Stimulated activated CD4-positive, alpha-beta T cell treated with anti-CD3 and anti-CD28 coated beads, Interleukin-1b, Interleukin-23, amount 100 ng/mL, for 24 hours (primary cell): ENCODE results near the gene MYCBP.
"Not testable (repeated sequence)": the region's sequence is repeated elsewhere in the genome, so short reads cannot be mapped to it uniquely, and the experiment has no call there.

Experiments used
- DNase-seq, 4 experiments: peaks; one replicate each; pipeline ENCODE4 v3.0.0-alpha.2; 2020; ENCODE audit warnings: low read depth in 4 of 4, low spot score in 1 of 4

MYCBP gene

DNA sequence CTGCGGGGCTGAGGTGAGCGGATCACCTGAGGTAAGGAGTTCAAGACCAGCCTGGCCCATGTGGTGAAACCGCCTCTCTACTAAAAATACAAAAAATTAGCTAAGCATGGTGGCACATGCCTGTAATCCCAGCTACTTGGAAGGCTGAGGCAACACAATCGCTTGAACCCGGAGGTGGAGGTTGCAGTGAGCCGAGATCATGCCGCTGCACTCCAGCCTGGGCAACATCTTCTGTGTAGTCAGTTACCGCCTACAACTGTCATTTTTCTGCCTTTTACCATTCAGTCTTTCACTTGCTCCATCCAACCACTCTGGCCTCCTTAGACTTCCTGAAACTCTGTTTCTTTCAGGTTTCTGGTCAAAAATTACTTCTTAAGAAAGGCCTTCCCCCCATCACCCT is 2.2 kb downstream of the MYCBP start:
- no peak for DNase-seq

DNA sequence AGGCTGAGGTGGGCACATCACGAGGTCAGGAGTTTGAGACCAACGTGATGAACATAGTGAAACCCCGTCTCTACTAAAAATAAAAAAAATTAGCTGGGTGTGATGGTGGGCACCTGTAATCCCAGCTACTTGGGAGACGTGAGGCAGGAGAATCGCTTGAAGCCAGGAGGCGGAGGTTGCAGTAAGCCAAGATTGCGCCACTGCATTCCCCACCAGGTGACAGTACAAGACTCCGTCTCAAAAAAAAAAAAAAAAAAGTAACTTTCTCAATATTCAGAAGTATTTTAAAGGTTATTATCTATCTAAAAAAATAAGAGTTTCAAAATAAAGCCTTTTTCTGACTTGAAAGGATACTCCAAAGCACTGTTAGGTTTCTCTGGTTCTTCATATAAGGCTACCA is 5.9 kb downstream of the MYCBP start:
- no peak for DNase-seq

DNA sequence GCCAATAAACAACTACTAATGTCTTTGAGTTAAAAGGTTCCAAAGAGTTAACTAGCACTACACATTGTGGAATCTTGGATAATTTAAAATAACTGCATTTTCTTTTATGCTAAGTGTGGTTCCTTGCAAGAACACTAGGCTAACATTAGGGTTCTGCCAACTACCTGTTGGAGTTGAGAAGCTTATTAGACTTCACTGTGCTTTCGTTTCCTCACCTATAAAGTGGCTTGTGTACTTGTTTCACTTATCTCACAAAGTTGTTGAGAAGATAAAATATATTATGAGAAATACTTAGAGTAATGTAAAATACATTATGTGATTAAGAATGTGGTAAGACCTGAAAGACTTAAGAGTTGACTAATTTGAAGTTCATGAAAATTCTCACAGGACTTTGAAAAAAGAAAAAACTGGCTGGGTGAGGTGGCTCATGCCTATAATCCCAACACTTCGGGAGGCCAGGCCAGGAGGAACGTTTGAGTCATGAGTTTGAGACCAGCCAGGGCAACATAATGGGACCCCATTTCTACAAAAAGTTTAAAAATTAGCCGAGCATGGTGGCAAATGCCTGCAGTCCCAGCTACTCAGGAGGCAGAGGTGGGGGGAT is 7.9 kb downstream of the MYCBP start:
- no peak for DNase-seq

DNA sequence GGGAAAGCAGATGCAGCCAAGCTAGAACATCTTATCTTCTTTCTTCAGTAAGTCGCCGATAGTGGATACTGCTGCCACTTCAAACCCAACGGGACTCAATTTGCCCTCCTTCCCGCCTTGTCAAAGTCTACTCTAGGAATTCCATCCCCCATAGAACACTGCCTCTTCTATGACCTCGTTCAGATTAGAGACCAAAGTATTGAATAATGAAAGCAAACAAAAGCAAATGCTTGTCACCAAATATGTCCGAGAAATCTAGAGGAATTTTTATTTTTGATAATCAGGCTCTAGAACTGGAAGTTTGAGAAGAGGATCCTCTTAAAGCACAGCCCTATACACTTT is 12.7 kb downstream of the MYCBP start:
- DNase-seq = no peak

DNA sequence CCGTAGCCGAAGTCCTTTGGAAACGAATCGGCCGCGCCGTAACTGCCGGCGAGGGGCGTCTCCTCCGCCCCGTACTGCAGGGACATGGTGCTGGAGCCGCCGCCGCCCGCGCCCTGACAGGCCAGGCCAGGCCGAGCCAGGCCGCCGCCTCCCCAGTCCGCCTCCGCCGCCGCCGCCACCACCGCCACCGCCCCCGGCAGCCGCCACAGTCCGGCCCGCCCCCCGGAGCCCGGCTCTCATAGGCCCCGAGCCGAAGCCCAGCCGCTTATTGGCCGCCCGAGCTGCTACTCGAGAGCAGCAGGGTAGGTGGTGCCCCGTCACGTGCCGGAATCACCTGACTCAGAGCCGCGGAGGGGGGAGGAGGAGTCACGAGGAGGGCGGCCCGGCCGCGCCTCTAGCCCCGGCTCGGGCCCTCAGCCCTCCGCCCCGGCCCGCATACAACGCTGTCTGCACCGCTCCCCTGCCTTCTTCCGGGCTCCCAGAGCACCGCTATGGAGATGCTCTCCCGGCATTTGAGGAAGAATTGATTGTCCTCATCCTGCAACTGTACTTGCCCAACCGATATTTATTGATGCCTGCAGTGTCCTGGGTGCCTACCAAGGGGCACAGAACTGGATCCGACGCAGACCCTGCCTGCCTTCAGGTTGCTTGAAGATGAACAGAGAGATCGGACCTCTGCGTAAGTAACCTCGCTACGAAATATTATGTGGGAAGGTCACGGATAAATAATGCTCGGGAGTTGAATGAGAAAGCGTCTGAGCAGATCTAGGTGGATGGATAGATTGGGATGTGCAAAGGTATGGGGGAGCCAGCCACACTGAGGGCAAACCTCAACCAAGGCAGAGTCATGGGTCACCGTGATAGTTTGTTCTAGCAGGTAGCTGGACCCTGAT is 13.3 kb downstream of the MYCBP start, which contains the start of gene RRAGC:
Gene RRAGC, minus strand, starts transcription at position 212 of the 893 bp plus-strand sequence. Its CDS starts 126 bp downstream, at position 86.
- peak; percentile 90 to 99 (median 94) for DNase-seq

DNA sequence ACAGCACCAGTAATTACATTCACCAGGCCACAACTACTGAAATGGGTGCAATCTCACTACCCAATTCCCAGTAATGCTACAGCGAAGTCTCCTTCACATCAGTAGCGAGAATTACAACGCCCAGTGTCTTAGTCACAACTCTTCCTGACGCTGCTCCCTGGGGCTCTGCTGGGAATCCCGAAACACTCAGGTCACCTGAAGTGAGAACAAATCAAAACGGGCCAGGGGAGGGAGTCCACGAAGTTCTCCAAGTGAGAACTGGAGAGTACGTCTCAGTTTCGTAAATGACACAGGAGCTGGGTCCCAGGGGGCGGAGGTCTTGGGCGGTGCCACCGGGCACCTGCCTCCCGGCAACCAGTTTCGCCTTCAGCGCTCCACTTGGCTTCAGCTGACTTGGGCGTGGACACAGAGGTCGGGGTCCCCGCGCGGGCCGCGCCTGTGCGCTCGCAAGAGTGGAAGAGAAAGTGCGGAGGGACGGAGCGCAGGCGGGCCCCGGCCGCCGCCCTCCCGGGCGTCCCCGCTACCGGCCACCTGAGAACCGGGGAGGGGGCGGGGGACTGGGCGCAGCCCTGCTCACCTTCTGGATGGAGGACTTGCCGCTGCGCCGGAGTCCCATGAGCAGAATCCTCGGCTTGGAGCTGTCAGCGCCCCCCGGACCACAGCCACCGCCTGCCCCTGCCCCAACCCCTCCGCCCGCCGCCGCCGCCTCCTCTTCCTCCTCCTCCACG is 14.2 kb downstream of the MYCBP start:
- DNase-seq = peak; percentile 12 to 44 (median 29)

DNA sequence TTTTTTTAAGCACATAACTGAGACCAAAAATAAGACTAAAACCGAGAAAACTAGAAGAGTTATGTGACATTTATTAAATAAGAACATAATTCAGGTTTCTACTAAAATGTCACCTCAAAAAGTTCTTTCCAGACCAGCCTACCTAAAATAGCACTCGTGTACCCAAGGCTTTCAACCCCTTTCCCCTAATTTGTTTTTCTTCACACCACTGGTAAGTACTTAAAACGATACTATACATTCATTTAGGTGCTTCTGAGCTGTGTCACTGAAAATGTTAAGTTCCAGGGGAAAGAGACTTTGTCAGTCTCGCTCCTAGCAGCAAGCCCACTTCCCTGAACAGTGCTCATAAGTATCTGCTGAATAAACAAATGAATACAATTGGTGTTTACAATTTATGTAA is 20.4 kb downstream of the MYCBP start:
- no peak for DNase-seq

DNA sequence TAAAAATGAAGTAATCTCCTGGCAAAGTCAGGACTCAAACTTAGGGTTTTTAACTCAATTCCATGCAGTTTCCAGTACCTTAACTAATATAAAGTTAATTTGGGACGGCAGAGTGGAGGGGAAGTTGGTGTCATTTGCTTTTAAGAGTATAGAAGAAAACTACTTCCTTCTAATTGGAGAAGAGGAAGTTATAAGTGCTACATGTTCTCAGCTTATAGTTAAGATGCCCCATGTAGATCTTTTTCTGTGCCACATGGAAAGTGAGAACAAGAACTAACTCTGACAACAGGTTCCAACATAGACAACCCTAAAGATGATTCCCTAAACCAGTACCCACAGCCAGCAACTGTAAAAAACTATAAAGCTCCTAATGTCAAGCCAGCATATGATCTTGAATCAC is 25.1 kb downstream of the MYCBP start:
- DNase-seq = no peak

DNA sequence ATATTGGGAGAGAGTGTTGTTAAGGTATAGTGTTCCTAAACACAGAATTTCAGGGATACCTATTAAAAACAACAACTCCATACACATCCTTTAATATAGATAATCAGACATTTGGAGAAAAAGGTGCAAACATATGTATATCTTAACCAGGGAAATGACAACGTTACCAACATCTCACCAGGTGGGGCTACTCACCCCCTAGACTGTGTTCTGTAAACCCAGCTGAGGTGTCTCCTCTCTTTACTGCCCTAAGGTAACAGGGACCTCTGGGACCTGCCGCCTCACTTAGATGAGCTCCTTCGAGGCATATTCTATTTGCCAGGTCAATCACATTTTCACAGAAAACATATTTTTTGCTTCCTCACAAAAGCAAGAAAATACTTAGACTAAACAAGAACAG is 26.9 kb downstream of the MYCBP start:
- no peak for DNase-seq

DNA sequence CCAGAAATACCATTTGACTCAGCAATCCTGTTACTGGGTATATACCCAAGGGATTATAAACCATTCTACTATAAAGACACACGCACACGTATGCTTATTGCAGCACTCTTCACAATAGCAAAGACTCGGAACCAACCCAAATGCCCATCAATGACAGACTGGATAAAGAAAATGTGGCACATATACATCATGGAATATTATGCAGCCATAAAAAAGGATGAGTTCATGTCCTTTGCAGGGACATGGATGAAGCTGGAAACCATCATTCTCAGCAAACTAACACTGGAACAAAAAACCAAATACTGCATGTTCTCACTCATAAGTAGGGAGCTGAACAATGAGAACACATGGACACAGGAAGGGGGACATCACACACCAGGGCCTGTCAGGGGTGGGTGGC is 28.1 kb downstream of the MYCBP start:
- DNase-seq = not testable (repeated sequence)

DNA sequence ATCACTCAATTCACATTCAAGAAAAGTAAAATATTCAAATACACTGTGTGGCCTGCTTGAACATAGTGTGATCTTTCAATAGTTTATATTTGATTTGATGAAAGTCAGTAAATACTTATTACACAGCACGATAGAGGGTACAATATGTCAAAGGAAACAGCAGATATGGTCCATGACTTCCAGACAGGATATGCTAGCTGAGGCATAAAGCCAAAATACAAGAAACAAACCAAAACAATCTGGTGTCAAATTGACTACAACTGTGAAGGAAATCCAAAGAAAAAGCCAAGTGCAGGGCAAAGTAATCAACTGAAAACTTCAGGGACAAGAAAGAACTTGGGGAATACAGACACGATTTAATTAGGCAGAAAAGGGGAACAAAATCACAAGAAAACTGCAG is 32.9 kb downstream of the MYCBP start:
- DNase-seq = no peak

DNA sequence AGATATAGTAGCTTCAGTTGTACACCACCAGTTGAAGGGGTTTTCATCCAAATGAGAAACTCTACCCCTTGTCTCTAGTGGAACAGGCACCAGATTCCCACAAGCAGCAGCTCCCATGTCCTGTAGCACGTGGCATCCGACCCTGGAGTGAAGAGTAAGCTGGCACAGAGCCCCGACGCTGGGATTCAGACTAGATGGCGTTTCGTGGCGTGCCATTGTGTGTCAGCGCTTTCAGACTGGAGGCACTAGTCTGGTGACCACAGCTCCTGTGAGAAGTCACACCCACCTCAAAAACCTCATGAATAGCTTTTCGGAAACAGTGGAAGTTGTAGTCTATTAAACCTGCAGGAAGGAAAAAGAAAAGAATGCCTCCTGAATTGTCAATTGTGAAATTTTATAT is 33.8 kb downstream of the MYCBP start:
- no peak for DNase-seq

DNA sequence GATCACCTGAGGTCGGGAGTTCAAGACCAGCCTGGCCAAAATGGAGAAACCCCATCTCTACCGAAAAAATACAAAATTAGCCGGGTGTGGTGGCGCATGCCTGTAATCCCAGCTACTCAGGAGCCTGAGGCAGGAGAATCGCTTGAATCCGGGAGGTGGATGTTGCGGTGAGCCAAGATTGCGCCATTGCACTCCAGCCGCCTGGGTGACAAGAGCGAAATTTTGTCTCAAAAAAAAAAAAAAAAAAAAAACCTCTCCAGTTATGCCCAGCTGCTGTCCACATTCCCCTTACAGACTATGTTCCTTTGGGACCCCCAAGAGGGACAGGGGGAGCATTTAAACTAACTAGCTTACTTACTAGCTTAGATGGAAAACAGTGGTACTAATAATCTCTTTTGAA is 36.8 kb downstream of the MYCBP start:
- DNase-seq = not testable (repeated sequence)

DNA sequence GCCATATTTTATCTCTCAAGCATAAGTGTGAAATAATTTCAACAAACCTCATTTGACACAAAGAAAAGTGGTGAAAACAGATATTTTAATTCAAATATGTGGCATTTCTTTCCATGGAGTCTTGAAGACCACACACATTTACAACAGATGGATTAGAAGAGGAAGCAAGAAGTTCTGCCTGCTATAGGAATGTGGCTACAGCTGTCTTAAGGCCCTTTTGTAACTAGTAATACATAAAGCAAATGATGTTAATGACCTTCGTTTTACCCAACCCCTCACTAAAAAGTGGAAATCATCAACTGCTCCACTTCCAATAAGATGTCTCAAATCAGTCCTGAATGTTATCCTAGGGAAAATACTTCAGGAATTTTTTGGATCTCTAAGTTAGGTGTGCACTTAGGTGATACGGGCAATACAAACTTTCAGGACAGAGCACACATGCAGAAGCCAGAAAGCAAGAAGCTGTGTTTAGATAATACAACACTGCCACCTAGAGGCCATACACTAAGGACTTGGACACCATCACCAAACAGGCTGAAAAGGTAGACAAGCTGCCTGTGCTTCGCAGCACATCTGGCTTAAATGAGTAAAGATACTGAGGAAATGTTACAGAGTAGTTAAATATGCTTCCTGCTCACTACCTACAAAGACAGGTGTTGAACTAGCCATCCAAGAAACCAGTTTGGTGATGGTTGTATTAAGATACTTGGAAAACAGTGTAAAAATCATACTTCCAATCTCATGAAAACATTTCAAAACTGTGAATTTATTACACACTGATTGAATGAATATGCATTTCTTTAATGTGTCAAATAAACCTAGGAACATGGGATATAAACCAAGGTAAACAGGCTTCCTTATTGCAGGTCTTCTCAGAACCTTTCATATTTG is 38.0 kb downstream of the MYCBP start:
- peak in 2 of 4 experiments; percentile 28 to 32 for DNase-seq

DNA sequence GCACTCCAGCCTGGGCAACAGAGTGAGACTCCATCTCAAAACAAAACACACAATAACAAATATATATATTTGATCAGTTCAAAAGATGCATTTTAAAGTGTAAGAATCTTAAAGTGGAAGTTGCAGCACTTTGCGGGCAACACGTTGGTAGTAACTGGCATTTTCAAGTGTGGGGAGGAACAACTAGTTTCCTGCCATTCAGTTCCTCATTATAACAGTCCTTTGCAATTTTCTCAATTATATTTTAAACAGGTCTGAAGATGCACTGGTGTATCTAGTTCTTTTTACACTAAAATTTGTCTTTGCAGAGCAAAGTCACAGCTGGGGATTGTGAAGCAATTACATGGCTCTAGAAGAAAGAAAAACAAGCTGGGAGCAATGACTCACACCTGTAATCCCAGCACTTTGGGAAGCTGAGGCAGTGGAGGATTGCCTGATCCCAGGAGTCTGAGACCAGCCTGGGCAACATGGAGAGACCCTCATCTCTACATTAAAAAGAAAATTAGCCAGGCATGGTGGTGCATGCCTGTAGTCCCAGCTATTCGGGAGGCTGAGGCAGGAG is 38.8 kb downstream of the MYCBP start:
- no peak for DNase-seq

DNA sequence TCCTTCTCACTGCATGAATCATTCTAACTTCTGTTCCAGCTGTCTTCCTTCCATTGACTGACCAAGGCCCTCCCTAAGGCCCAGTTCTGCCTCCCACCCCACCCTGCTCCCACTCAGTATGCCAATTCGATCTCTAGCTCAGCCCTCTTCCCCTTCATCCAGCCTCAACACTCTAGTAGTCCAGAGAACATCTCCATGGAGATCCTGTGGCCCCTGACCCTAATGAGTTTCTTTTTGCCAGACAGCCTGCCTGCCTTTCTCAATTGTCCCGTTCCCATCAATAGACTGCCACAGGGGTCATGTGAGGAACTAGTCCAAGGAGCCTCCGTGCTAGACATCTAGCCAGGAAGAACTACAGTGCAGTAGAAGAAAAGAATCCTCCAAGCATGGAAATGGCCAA is 40.0 kb downstream of the MYCBP start:
- no peak for DNase-seq

DNA sequence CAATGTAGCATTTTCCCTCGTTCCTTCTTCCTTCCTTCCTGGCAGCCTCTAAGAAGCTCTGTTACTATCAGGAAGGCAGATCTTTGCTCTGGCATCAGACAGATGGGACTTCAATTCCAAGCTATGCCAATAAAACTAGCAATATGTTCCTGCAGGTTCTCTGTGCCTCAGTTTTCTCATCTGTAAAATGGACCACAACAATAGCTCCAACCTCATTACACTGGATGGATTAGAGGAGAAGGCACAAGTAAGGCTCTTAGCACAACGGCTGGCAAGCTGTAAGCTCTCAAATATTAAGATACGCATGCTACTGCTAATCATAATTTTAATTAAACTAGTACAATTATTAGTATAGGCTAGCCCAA is 40.8 kb downstream of the MYCBP start:
- DNase-seq = no peak

DNA sequence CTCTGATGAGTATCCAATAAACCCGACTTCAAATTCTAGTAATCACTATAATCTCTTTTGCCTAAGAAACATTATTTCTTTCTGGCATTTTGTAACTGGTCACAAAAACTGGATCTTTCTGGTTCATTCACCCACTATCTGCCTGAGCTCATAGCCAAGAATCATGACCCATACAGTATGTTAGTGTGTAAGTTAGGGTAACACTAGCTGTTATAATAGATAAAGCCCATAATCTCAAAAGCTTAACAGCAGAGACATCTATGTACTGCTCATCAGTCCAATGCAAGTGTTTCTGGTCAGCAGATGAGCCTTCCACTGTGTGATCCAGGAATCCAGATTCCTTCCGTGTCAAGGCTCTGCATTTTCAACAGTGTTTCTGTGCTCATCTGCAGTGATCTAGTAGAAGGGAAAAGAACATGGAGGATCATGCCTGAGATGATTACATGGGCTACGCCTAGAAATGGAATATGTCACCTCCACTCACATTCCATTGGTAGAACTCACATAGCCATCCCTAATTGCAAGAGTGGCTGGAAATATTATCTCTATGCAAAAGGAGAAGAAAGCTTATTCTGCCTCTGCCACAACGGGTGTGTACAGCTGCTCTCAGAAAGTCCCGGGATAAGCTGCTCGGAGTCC is 41.3 kb downstream of the MYCBP start:
- DNase-seq = no peak

DNA sequence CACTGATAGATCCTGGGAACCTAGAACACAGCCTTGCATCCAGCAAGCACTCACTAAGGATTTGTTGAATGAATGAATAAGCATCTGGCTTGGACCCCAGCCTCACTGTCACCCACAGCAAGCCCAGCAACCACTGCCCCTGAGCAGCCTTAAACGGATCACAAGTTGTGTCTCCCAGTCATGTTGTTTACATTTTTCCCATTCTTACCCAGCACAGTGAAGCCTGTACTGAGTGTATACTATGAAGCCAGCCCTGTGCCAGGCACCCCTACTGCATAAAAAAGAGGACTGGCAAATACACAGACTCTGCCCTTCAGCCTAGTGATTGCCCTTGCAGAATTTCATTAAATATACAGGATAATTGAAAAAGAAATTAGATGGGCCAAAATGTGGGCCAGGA is 43.8 kb downstream of the MYCBP start:
- DNase-seq = no peak

DNA sequence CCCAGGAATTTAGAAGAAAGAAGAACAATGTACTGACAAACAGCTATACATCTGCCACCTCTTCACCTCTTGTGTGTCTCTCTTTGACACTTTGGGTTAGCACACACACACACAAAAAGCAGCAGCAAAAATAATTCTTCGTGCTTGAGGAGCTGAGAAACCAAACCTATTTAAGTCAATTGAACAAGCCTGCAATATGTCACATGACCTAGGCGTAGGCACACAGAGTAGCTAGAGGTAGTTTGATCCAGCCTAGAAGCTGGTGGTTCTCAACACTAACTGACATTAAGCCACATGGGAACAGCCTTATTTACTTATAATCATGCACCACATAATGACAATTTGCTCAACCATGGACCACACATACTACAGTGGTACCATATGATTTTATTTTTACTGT is 45.8 kb downstream of the MYCBP start:
- no peak for DNase-seq
